AG04450 (cell line): ENCODE measurements around the gene FAM20A. TPM values are rescaled to one million over a fixed set of nuclear protein-coding genes. Genes with fewer than 3 reads are reported as not detected.

Source experiments
- CTCF ChIA-PET: fragments of 300-600, 350-600 bp; formaldehyde crosslinking; extraction: SDS; loops from one replicate; lab custom pipeline; 2022; ENCODE audit warnings: antibody characterized with exemption, inconsistent platforms; lab: Charles Lee
- POLR2A ChIA-PET: fragments of 350-600 bp; formaldehyde crosslinking; extraction: SDS; loops from one replicate; lab custom pipeline; 2021; ENCODE audit warnings: antibody characterized with exemption, inconsistent platforms; lab: Yijun Ruan, JAX
- DNase-seq: peaks from one replicate; pipeline ENCODE4 v3.0.0-alpha.2; 2011; ENCODE audit warnings: low read depth, low spot score
- H3K27ac ChIP-seq: one replicate; pipeline ENCODE4 v1.5.1; 2012; ENCODE audit warnings: low read depth, low read length, control low read depth
- H3K27me3 ChIP-seq: one replicate; pipeline ENCODE4 v1.6.0; 2012; ENCODE audit warnings: low read length; ENCODE audit not compliant: control insufficient read depth, insufficient read depth
- H3K4me3 ChIP-seq: 2 replicates; pipeline ENCODE4 v1.5.1; 2011; ENCODE audit warnings: mild to moderate bottlenecking, low read depth, low read length, control low read depth
- H3K9me3 ChIP-seq: 2 replicates; pipeline ENCODE4 v1.5.1; 2012; ENCODE audit warnings: low read length; ENCODE audit not compliant: control insufficient read depth, insufficient read depth
- polyA plus RNA-seq: library from polyadenylated mRNA; depleted of rRNA; stranded (reverse); fragments of >200 nt; gene quantifications from 2 replicates; pipeline ENCODE4 v1.2.3, GENCODE V29; 2011
- TF ChIP-seq, protein P1 (sequence below): IDR thresholded peaks from 2 replicates; pipeline ENCODE4 v1.5.1; 2011; ENCODE audit warnings: low read depth, low read length, control low read depth, inconsistent platforms

Gene FAM20A
- polyA plus RNA-seq, 1 experiment: not detected

GRCh38 chr17:68559316-68559715 is 41.9 kb downstream of the FAM20A start:
- H3K4me3 ChIP-seq: no peak overlapping the region
- TF ChIP-seq, protein P1, sequence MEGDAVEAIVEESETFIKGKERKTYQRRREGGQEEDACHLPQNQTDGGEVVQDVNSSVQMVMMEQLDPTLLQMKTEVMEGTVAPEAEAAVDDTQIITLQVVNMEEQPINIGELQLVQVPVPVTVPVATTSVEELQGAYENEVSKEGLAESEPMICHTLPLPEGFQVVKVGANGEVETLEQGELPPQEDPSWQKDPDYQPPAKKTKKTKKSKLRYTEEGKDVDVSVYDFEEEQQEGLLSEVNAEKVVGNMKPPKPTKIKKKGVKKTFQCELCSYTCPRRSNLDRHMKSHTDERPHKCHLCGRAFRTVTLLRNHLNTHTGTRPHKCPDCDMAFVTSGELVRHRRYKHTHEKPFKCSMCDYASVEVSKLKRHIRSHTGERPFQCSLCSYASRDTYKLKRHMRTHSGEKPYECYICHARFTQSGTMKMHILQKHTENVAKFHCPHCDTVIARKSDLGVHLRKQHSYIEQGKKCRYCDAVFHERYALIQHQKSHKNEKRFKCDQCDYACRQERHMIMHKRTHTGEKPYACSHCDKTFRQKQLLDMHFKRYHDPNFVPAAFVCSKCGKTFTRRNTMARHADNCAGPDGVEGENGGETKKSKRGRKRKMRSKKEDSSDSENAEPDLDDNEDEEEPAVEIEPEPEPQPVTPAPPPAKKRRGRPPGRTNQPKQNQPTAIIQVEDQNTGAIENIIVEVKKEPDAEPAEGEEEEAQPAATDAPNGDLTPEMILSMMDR: no peak
- no peaks in the 10 kb centered on the region for H3K9me3 ChIP-seq
- ChIA-PET POLR2A (no interaction called here), CTCF (no interaction called here)
- H3K27ac ChIP-seq: no peak overlapping the region
- DNase-seq: no peak
- no peaks in the 10 kb centered on the region for H3K27me3 ChIP-seq

DNA sequence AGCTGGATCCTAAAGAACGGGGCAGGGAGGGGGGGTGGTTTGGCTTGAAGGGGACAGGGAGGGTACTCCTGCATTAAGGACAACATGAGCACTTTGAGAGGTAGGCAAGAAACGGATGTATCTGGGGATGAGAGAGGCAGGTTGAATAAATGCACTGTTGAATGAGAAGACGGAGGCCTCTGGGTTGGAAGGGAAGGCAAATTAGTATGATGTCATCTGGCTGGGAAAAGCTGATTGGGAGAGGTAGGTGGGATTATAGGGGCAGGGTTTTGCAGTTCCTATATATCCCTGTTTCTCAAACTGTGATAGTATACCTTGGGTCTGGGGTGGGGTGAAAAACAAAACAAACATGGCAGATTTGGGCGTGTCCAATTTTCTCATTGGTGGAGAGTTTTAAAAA is 44.6 kb downstream of the FAM20A start:
- no peaks in the 10 kb centered on the region for H3K9me3 ChIP-seq
- POLR2A ChIA-PET: no interaction called here
- H3K4me3 ChIP-seq: no peak overlapping the region
- CTCF ChIA-PET: no interaction called here
- TF ChIP-seq, protein P1: no peak
- no peaks in the 10 kb centered on the region for H3K27me3 ChIP-seq
- no peak for DNase-seq
- no peak overlapping the region for H3K27ac ChIP-seq

GRCh38 chr17:68544111-68544915 is 56.9 kb downstream of the FAM20A start:
- Histone ChIP-seq H3K4me3 (no peak overlapping the region), H3K27ac (no peak overlapping the region), H3K27me3 (no peaks in the 10 kb centered on the region), H3K9me3 (no peaks in the 10 kb centered on the region; the same call in 1 of the 2 replicates)
- no peak for DNase-seq
- CTCF ChIA-PET: no interaction called here
- TF ChIP-seq, protein P1: no peak
- POLR2A ChIA-PET: no interaction called here

DNA sequence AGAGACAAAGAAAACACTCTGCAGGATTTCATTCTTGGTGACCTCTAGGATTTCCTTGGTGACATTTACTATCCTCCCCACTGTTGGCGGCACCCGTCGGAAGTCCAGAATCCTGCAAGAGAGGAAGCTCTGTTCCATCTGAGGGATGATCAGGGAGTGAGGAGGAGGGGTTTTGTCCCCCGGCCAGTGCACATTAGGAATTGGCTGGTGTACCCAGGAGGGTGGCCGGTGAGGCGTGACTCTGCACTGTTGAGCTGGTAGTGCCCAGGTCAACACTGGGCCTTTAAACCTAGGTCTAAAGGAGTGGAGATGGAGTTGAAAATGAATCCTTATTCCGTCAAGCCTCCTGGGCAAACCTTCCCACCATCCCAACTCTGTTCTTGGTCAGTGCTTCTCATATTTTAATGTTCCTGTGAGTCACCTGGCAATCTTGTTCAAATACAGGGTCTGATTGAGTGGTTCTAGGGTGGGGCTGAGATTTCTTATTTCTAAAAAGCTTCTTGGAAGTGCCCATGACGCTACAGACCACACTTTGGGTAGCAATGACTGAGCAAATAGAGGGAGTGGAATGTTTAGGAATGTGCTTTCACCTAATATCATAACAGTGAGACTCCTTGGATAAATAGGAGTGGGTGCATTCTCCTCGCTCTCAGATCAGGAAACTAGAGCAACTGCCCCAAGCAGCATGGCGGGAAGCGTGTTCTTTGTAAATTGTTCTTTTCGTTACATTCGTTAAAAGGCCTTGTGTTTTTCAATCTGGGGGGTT is 58.3 kb downstream of the FAM20A start:
- Histone ChIP-seq H3K27ac (no peak overlapping the region), H3K9me3 (no peaks in the 10 kb centered on the region; the same call in 1 of the 2 replicates), H3K4me3 (no peak overlapping the region), H3K27me3 (no peaks in the 10 kb centered on the region)
- DNase-seq: no peak
- TF ChIP-seq, protein P1: no peak
- ChIA-PET POLR2A (interaction anchor here (0.5 kb wide), 1 partner anchor 338 kb away, joined by 3 read pairs; no protein-coding TSS in a partner anchor), CTCF (no interaction called here)

DNA sequence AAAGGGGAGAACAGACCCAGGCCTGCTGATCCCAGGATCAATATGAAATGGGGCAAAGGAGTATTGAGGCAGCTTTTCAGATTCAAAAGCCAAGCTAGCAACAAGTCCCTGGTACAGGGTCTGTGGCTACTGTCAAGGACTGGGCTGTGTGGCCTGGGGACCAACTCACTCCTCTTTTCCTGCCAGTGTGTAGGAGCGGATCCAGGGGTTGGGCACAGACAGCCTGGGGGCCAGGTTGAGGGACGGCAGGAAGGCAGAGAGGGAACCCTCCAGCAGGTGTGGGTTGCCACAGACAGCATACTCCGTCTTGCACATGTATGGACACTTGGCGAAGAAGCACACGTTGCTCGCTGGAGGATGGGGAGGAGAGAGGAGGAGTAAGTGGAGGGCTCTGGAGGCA is 59.4 kb downstream of the FAM20A start:
- CTCF ChIA-PET: interaction anchor here (0.6 kb wide), 1 partner anchor 10 kb away, joined by 3 read pairs; no protein-coding TSS in a partner anchor

More for the DNA sequence above, 59.4 kb downstream of the FAM20A start:
- TF ChIP-seq, protein P1: no peak
- no peak overlapping the region for H3K4me3 ChIP-seq
- H3K27me3 ChIP-seq: no peaks in the 10 kb centered on the region
- H3K9me3 ChIP-seq: no peaks in the 10 kb centered on the region; the same call in 1 of the 2 replicates
- no peak for DNase-seq
- H3K27ac ChIP-seq: no peak overlapping the region
- POLR2A ChIA-PET: no interaction called here
